HepG2 (cell line): Measurements from ENCODE around the gene CPA2. TPM values are rescaled to one million over a fixed set of nuclear protein-coding genes. Genes with fewer than 3 reads are reported as not detected.

Experiments used
- ATAC-seq: fragments of 200-7000 bp; cut with Tn5 transposase; 3 replicates; pipeline ENCODE4 v1.9.1; 2020; ENCODE audit warnings: mild to moderate bottlenecking, moderate library complexity
- BruUV-seq: library from RNA; stranded (reverse); fragments of 400-500 nt; replicated peaks from 2 replicates; lab custom pipeline; 2021; lab: Mats Ljungman, UMichigan
- CTCF ChIA-PET: fragments of 300-600 bp; formaldehyde crosslinking; extraction: SDS; loops from one replicate; lab custom pipeline; 2021; ENCODE audit warnings: low total read pairs, inconsistent platforms, low intra/inter-chr PET ratio; lab: Yijun Ruan, JAX
- POLR2A ChIA-PET: fragments of 350-600 bp; sonication (Branson Sonifier 250); formaldehyde crosslinking; loops from one replicate; lab custom pipeline; 2020; ENCODE audit warnings: antibody characterized with exemption, inconsistent platforms; lab: Yijun Ruan, JAX
- DNase-seq: peaks from one replicate; pipeline ENCODE4 v3.0.0-alpha.2; 2015; ENCODE audit warnings: low spot score
- FAIRE-seq: peaks from 3 replicates; lab custom pipeline; 2011; peaks lifted over from hg19 to GRCh38; lab: Jason Lieb, UNC
- H2AFZ ChIP-seq: one replicate; pipeline ENCODE4 v1.6.1; 2011; ENCODE audit warnings: low read length, inconsistent platforms
- H3K27ac ChIP-seq: fragments of 300-600 bp; 3 replicates; pipeline ENCODE4 v1.8.0; 2011; ENCODE audit warnings: mixed run types, mild to moderate bottlenecking, mixed read lengths, low read length, inconsistent platforms; ENCODE audit not compliant: insufficient read depth; ENCODE audit errors: extremely low read length
- H3K27me3 ChIP-seq, 2 experiments: fragments of 200-600 bp in 1 of 2; 2 replicates in 1 of 2; 3 replicates in 1 of 2; pipeline versions ENCODE4 v1.6.0 to v1.8.0; 2011; ENCODE audit warnings: low read length in 2 of 2, mild to moderate bottlenecking in 2 of 2, moderate library complexity in 2 of 2, inconsistent platforms in 1 of 2; ENCODE audit not compliant: insufficient read depth in 2 of 2, control insufficient read depth in 1 of 2
- H3K36me3 ChIP-seq, 2 experiments: fragments of 200-600 bp in 1 of 2; replicated peaks in 1 of 2; 2 replicates in 1 of 2; 3 replicates in 1 of 2; pipeline versions ENCODE4 v1.5.1 to v1.8.0; 2011; ENCODE audit warnings: low read length in 2 of 2, inconsistent platforms in 1 of 2; ENCODE audit not compliant: insufficient read depth in 2 of 2, control insufficient read depth in 1 of 2
- H3K4me1 ChIP-seq: 2 replicates; pipeline ENCODE4 v1.5.1; 2012; ENCODE audit warnings: low read length, inconsistent platforms; ENCODE audit not compliant: insufficient read depth
- H3K4me2 ChIP-seq: 2 replicates; pipeline ENCODE4 v1.6.0; 2011; ENCODE audit warnings: low read depth, low read length, inconsistent platforms
- H3K4me3 ChIP-seq, 3 experiments: fragments of 200-600 bp in 1 of 3; sonication (generic), shearing (Covaris generic) in 1 of 3; replicated peaks in 1 of 3; 2 replicates each; pipeline ENCODE4 v1.5.1; 2011 to 2016; ENCODE audit warnings: low read length in 3 of 3, inconsistent platforms in 2 of 3, low read depth in 2 of 3, mild to moderate bottlenecking in 2 of 3, control low read depth in 1 of 3, mixed read lengths in 1 of 3; ENCODE audit not compliant: insufficient read depth in 1 of 3
- H3K79me2 ChIP-seq: one replicate; pipeline ENCODE4 v1.6.1; 2011; ENCODE audit warnings: low read length, inconsistent platforms; ENCODE audit not compliant: insufficient read depth
- H3K9ac ChIP-seq: 2 replicates; pipeline ENCODE4 v1.6.0; 2011; ENCODE audit warnings: mild to moderate bottlenecking, low read depth, low read length, inconsistent platforms; ENCODE audit not compliant: insufficient read depth
- H3K9me3 ChIP-seq: 2 replicates; pipeline ENCODE4 v1.5.1; 2012; ENCODE audit warnings: mild to moderate bottlenecking, low read length
- H4K20me1 ChIP-seq: 2 replicates; pipeline ENCODE4 v1.6.0; 2011; ENCODE audit warnings: inconsistent platforms, mild to moderate bottlenecking, low read length, moderate library complexity; ENCODE audit not compliant: insufficient read depth
- FOXO1 ChIP-seq: sonication (generic); formaldehyde crosslinking; IDR thresholded peaks from 2 replicates; pipeline ENCODE4 v1.4.0; 2020; ENCODE audit warnings: missing genetic modification reagents
- HHEX ChIP-seq: IDR thresholded peaks from 2 replicates; pipeline ENCODE4 v1.6.1; 2016; ENCODE audit warnings: control low read depth
- ISX ChIP-seq: sonication (generic); formaldehyde crosslinking; conservative IDR thresholded peaks from 2 replicates; pipeline ENCODE4 v1.5.0; 2020; ENCODE audit warnings: missing genetic modification reagents
- NR0B2 ChIP-seq: sonication (generic); formaldehyde crosslinking; IDR thresholded peaks from 2 replicates; pipeline ENCODE4 v1.4.0; 2020; ENCODE audit warnings: mild to moderate bottlenecking, missing genetic modification reagents
- RORA ChIP-seq: sonication (generic); formaldehyde crosslinking; IDR thresholded peaks from 2 replicates; pipeline ENCODE4 v1.5.0; 2020; ENCODE audit warnings: mild to moderate bottlenecking, missing genetic modification reagents, moderate library complexity
- SIN3A ChIP-seq: IDR thresholded peaks from 2 replicates; pipeline ENCODE4 v1.6.1; 2011; ENCODE audit warnings: low read depth, mild to moderate bottlenecking, control low read depth, low read length, borderline replicate concordance
- SNRNP70 ChIP-seq: fragments of 200-400 bp; formaldehyde crosslinking; IDR thresholded peaks from 2 replicates; pipeline ENCODE4 v1.6.1; 2017; ENCODE audit warnings: mild to moderate bottlenecking, low read depth, low read length, moderate library complexity
- SOX6 ChIP-seq, 2 experiments: fragments of 450-650 bp in 1 of 2; sonication (generic) in 1 of 2; formaldehyde crosslinking in 1 of 2; IDR thresholded peaks; 2 replicates each; pipeline versions ENCODE4 v1.4.0 to v1.6.1; 2017 to 2020; ENCODE audit warnings: antibody characterized with exemption in 1 of 2, mild to moderate bottlenecking in 1 of 2, missing genetic modification reagents in 1 of 2
- ZNF569 ChIP-seq: sonication (generic); formaldehyde crosslinking; IDR thresholded peaks from 2 replicates; pipeline ENCODE4 v1.5.0; 2020; ENCODE audit warnings: mild to moderate bottlenecking, missing genetic modification reagents, moderate library complexity, borderline replicate concordance
- ZNF660 ChIP-seq: sonication (generic); formaldehyde crosslinking; IDR thresholded peaks from 2 replicates; pipeline ENCODE4 v1.5.1; 2020; ENCODE audit warnings: mild to moderate bottlenecking, low read depth, missing genetic modification reagents, borderline replicate concordance
- ZNF720 ChIP-seq: sonication (generic); formaldehyde crosslinking; IDR thresholded peaks from 2 replicates; pipeline ENCODE4 v1.4.0; 2020; ENCODE audit warnings: missing genetic modification reagents
- ZNF772 ChIP-seq: sonication (generic); formaldehyde crosslinking; IDR thresholded peaks from 2 replicates; pipeline ENCODE4 v1.5.0; 2020; ENCODE audit warnings: mild to moderate bottlenecking, missing genetic modification reagents
- WGBS: methylation state at CpG from one replicate; pipeline ENCODE4 v1.1.6; 2017; ENCODE audit warnings: low lambda C conversion rate; 5-methylcytosine and 5-hydroxymethylcytosine counted together
- in situ Hi-C: cut with HindIII; loops from 2 replicates; pipeline ENCODE4 v1.10.0; 2017; ENCODE audit warnings: low pct_unique_long_range_greater_than_20kb; ENCODE audit not compliant: extremely low pct_ligation_motif_present
- intact Hi-C: fragments of 100-400 bp; cut with micrococcal nuclease; formaldehyde crosslinking; loops from one replicate; pipeline ENCODE4 v1.10.0; 2022; ENCODE audit not compliant: unreplicated experiment
- polyA plus RNA-seq, 8 experiments: library from polyadenylated mRNA; depleted of rRNA in 3 of 8; stranded (reverse) in 7 of 8; unstranded in 1 of 8; fragments of >200 nt; fragmentation: Illumina TruSeq in 4 of 8; extraction: Trizol in 4 of 8; gene quantifications; 2 replicates each; pipeline versions ENCODE4 v1.2.1 to v1.2.3, GENCODE V29; 2011 to 2016; ENCODE audit warnings: low read depth in 4 of 8, missing spikeins in 1 of 8, mixed read lengths in 1 of 8; ENCODE audit not compliant: insufficient read depth in 1 of 8
- total RNA-seq, 5 experiments: library from RNA; depleted of rRNA; stranded (reverse); fragments of >200 nt; fragmentation: Illumina TruSeq; extraction: Trizol; gene quantifications; 2 replicates each; pipeline ENCODE4 v1.2.3, GENCODE V29; 2016; ENCODE audit warnings: low read depth in 1 of 5
- TF ChIP-seq, protein P1 (sequence below): sonication (generic); formaldehyde crosslinking; IDR thresholded peaks from 2 replicates; pipeline ENCODE4 v1.5.1; 2020; ENCODE audit warnings: mild to moderate bottlenecking, missing genetic modification reagents, moderate library complexity

CPA2 gene
- total and polyA plus RNA-seq, 2 of the 13 experiments (the other 11 are each of a cell fraction or from before 2014, with no cell fraction given), result not detected

GRCh38 chr7:130218806-130219620 lies 47.6 kb upstream of the CPA2 start:
- Histone ChIP-seq H3K4me2 (no peak overlapping the region), H3K9me3 (no peaks in the 10 kb centered on the region)
- no peak for DNase-seq
- in situ Hi-C loops, result no loop called here
- ATAC-seq, result no peak
- BruUV-seq, result no TSS peak
- CTCF ChIA-PET, result no interaction called here
- TF ChIP-seq SIN3A, result no peak
- no peak for TF ChIP-seq ZNF720 (CRISPR knock-in tag)
- no peak for TF ChIP-seq SOX6 (IDR thresholded peaks at IDR 0.05)
- TF ChIP-seq SOX6 (CRISPR knock-in tag; IDR thresholded peaks at IDR 0.05), result no peak
- TF ChIP-seq ZNF772 (CRISPR knock-in tag), result no peak
- no peak for TF ChIP-seq RORA (CRISPR knock-in tag)
- TF ChIP-seq NR0B2 (CRISPR knock-in tag), result no peak
- TF ChIP-seq FOXO1, result no peak
- TF ChIP-seq SNRNP70, result no peak
- TF ChIP-seq, protein P1, sequence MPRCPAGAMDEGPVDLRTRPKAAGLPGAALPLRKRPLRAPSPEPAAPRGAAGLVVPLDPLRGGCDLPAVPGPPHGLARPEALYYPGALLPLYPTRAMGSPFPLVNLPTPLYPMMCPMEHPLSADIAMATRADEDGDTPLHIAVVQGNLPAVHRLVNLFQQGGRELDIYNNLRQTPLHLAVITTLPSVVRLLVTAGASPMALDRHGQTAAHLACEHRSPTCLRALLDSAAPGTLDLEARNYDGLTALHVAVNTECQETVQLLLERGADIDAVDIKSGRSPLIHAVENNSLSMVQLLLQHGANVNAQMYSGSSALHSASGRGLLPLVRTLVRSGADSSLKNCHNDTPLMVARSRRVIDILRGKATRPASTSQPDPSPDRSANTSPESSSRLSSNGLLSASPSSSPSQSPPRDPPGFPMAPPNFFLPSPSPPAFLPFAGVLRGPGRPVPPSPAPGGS (CRISPR knock-in tag), result no peak
- no peak for TF ChIP-seq HHEX (CRISPR knock-in tag)
- TF ChIP-seq ZNF660 (CRISPR knock-in tag), result no peak
- no peak for TF ChIP-seq ZNF569 (CRISPR knock-in tag)
- TF ChIP-seq ISX, result no peak
- TF ChIP-seq, all 625 proteins: peak for 0
- POLR2A ChIA-PET, result no interaction called here
- no peaks in the 10 kb centered on the region for H4K20me1 ChIP-seq
- H3K27ac ChIP-seq, result no peak overlapping the region
- H3K36me3 ChIP-seq, result no peaks in the 10 kb centered on the region
- FAIRE-seq, result no peak
- no peak overlapping the region for H3K4me3 ChIP-seq
- H3K79me2 ChIP-seq, result no peaks in the 10 kb centered on the region
- H3K9ac ChIP-seq, result no peak overlapping the region
- no peaks in the 10 kb centered on the region for H3K27me3 ChIP-seq
- 56% methylated on average over 5 of the region's 5 CpGs for WGBS
- peaks cover 24% of the 10 kb centered on the region for H3K4me1 ChIP-seq
- intact Hi-C loops, result no loop called here
- H2AFZ ChIP-seq, result no peak overlapping the region
